ENCODE results near the gene MISFA. TPM values are rescaled to one million over a fixed set of nuclear protein-coding genes. Genes with fewer than 3 reads are reported as not detected.
A peak's percentile ranks its signal among the peaks of the same experiment; 100 is the strongest.
"Not testable (repeated sequence)": the region's sequence is repeated elsewhere in the genome, so short reads cannot be mapped to it uniquely, and the experiment has no call there.

Gene MISFA
- under 1 TPM; 0.43 to 0.96 (median 0.61) TPM for total RNA-seq

DNA sequence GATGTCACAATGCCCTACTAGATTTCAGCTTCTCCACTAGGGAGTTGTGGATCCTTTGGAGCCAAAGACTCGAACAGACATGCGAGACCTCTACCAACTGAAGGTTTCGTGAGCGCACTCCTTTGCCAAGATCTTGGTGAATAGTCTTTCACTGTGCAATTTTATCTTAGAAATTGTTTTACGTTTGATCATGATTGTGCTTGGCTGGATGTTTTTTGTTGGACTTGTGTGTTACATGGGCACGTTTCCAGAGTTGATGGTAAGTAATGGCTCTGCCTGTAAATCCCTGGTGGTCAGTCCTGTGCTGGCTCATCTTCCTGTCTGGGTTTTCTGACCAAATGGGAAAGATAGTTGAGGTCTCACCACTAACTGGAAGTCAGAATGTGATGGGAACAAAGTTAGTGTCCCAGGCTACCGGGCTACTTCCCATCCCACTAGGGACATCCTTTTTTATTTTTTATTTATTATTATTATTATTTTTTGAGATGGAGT lies at the start of gene MISFA:
MISFA (plus strand) TSS at position 51 of the 492 bp plus-strand sequence; CDS start at position 191, 140 bp downstream.
- H3K9me3 Mint-ChIP-seq = no peaks in the 10 kb centered on the region
- no peaks in the 10 kb centered on the region for H3K27me3 Mint-ChIP-seq (ENCODE audit: low read depth)
- H3K4me3 Mint-ChIP-seq = no peak within 1 kb of the TSS
- DNase-seq (no peak), ATAC-seq (no peak)
- no peaks in the 10 kb centered on the region for H3K4me1 Mint-ChIP-seq (ENCODE audit: low read depth)
- H3K36me3 Mint-ChIP-seq (ENCODE audit: insufficient read depth) = peaks cover 2% of the 10 kb centered on the region

DNA sequence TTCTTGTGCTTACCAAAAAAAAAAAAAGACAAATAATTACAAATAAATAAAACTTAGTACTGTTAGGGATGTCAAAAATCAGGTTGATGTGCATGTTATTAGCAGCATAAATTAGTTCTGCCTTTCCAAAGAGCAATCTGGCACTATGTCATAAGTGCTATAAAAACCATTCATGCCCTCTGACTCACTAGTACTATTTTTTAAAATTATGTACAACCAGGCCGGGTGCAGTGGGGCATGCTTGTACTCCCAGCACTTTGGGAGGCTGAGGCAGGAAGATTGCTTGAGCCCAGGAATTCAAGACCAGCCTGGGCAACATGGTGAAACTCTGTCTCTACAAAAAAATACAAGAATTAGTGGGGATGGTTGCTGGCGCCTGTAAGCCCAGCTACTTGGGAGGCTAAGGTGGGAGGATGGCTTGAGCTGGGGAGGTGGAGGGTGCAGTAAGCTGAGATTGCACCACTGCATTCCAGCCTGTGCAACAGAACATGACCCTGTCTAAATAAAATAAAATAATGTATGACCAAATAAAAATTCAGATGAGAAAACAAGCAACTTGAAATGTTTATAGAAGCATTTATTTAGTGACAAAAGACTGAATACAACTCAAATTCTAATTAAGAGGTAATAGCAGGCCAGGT lies 36.4 kb upstream of the MISFA start:
- Mint-ChIP-seq H3K4me1 (ENCODE audit: low read depth) (no peaks in the 10 kb centered on the region), H3K27me3 (ENCODE audit: low read depth) (no peaks in the 10 kb centered on the region), H3K36me3 (ENCODE audit: insufficient read depth) (peaks cover 10% of the 10 kb centered on the region), H3K4me3 (no peak overlapping the region), H3K9me3 (no peaks in the 10 kb centered on the region)
- DNase-seq (no peak), ATAC-seq (no peak)

DNA sequence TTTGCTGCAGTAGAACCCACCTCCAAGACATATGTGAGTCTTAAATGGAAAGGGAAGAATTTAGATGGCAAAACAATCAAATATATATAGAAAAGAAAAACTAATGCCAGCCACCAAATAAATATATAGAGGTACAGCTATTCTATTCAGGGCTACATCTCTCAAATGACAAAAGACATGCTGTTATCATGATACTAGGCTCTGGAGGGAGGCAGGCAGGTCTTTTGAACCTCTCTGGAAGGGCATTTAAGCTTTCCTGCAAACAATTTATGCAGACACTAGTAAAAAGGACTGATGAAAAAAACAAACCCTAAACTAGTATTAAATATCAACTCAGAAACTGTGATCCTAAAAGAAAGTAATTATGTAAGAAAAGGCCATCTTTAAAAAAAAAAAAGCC lies 35.4 kb upstream of the MISFA start:
- DNase-seq (no peak), ATAC-seq (no peak)
- Mint-ChIP-seq H3K4me1 (ENCODE audit: low read depth) (no peaks in the 10 kb centered on the region), H3K36me3 (ENCODE audit: insufficient read depth) (peaks cover 10% of the 10 kb centered on the region), H3K27me3 (ENCODE audit: low read depth) (no peaks in the 10 kb centered on the region), H3K9me3 (no peaks in the 10 kb centered on the region), H3K4me3 (no peak overlapping the region)

DNA sequence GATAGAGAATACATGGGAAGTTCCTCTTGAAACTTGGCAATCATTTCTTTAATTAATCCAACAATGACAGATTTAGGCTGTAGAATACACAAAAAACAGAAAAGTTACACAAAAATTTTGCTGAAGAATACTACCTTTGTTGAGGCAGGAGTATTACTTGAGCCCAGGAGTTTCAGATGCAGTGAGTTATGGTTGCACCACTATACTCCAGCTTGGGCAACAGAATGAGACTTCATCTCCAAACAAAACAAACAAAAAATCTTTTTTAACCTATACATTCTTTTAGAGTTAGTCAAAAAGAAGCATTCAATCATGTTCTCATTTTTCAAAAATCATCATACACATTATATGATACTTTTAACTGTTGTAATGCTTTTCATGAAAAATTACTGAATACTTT lies 33.2 kb upstream of the MISFA start:
- H3K4me1 Mint-ChIP-seq (ENCODE audit: low read depth) = no peaks in the 10 kb centered on the region
- no peaks in the 10 kb centered on the region for H3K27me3 Mint-ChIP-seq (ENCODE audit: low read depth)
- DNase-seq (no peak), ATAC-seq (no peak)
- no peaks in the 10 kb centered on the region for H3K9me3 Mint-ChIP-seq
- H3K4me3 Mint-ChIP-seq = no peak overlapping the region
- peaks cover 13% of the 10 kb centered on the region for H3K36me3 Mint-ChIP-seq (ENCODE audit: insufficient read depth)

DNA sequence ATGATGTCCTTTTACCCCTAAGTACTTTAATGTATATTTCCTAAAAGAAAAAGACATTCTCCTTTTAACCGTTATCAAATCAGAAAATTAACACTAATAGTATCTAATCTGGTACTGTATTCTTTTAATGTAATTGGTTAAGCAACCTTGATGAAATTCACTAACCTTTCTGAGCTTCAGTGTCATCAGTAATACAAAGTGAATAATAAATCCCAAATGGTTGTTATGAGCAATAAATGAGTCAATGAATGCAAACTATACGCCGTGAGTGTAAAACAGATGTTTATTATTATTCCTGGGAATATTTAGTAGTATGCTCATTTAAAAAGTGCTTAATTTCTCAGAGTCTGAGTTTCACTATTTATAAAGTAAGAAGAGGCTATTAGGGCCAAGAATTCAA lies 32.5 kb upstream of the MISFA start:
- DNase-seq (no peak), ATAC-seq (no peak)
- Mint-ChIP-seq H3K9me3 (no peaks in the 10 kb centered on the region), H3K27me3 (ENCODE audit: low read depth) (no peaks in the 10 kb centered on the region), H3K4me3 (no peak overlapping the region), H3K4me1 (ENCODE audit: low read depth) (no peaks in the 10 kb centered on the region), H3K36me3 (ENCODE audit: insufficient read depth) (peaks cover 16% of the 10 kb centered on the region)

DNA sequence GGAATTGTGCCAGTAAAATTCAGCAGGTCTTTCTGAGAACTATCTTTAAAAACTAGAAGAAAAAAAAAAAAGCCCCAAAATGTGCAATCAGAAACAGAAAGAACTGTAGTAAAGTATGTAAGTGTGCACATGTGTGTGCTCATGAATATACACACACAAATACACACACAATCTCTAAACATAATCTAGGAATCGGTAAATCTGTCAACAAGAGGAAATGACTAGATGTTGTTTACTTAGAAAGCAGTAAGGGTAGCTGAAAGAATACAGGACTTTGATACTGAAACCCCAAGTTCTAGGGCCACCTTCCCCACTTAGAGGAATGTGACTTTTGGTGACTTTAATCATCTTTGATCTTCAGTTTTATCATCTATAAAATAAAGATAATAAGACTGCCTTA lies 24.2 kb upstream of the MISFA start:
- no peak for DNase-seq
- no peaks in the 10 kb centered on the region for H3K27me3 Mint-ChIP-seq (ENCODE audit: low read depth)
- H3K36me3 Mint-ChIP-seq (ENCODE audit: insufficient read depth) = peaks cover 12% of the 10 kb centered on the region
- H3K9me3 Mint-ChIP-seq = no peaks in the 10 kb centered on the region
- ATAC-seq = no peak
- H3K4me1 Mint-ChIP-seq (ENCODE audit: low read depth) = peaks cover 11% of the 10 kb centered on the region
- no peak overlapping the region for H3K4me3 Mint-ChIP-seq

DNA sequence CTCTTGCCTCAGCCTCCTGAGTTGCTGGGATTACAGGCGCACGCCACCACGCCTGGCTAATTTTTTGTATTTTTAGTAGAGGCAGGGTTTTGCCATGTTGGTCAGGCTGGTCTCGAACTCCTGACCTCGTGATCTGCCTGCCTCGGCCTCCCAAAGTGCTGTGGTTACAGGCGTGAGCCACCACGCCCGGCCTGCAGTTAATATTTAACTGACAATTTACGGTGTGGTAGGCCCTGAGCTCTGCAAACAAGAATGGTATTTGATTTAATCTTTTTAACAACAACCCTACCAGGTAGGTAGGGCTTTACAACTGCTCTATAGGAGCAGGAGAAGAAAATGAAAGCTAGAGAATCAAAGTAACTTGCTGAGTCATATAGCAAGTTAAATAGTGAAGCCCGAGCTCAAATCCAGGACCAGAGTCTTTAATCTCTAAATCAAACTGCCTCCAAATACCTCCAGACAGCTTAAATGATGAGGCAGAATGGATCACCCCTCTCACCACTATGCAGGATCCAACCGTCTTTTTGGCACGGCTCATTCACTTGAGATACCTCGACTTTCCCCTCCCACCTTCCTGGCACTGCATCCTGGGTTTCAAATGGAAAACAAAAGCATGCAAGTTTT lies 20.5 kb upstream of the MISFA start:
- Mint-ChIP-seq H3K9me3 (no peaks in the 10 kb centered on the region), H3K36me3 (ENCODE audit: insufficient read depth) (peaks cover 5% of the 10 kb centered on the region), H3K4me1 (ENCODE audit: low read depth) (peaks cover 11% of the 10 kb centered on the region), H3K4me3 (peak overlapping the region; percentile 59), H3K27me3 (ENCODE audit: low read depth) (no peaks in the 10 kb centered on the region)
- ATAC-seq (peak; percentile 41 to 57), DNase-seq (no peak)

DNA sequence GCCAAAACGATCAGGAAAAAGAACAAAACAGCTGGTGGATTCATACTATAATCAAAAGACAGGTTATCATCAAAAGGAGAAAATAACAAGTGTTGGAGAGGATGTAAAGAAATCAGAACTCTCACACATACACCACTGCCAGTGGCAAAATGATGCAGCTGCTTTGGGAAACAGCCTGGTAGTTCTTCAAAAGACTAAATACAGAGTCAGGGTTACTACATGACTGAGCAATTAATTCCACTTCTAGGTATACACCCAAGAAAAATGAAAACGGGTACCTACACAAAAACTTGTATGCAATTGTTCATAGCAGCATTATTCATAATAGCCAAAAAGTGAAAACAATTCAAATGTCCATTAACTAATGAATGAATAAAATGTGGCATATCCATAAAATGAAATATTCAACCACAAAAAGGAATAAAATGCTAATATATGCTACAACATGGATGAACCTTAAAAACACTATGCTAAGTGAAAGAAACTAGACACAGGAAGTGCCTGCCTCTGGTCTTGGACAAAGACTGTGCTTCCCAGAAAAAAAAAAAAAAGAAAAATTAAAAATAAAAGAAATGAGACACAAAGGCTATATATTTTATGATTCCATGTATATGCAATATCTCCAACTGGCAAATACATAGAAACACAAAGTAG lies 19.3 kb upstream of the MISFA start:
- no peak for DNase-seq
- no peak for ATAC-seq
- Mint-ChIP-seq H3K27me3 (ENCODE audit: low read depth) (no peaks in the 10 kb centered on the region), H3K36me3 (ENCODE audit: insufficient read depth) (peaks cover 5% of the 10 kb centered on the region), H3K9me3 (no peaks in the 10 kb centered on the region), H3K4me1 (ENCODE audit: low read depth) (peaks cover 12% of the 10 kb centered on the region), H3K4me3 (no peak overlapping the region)

DNA sequence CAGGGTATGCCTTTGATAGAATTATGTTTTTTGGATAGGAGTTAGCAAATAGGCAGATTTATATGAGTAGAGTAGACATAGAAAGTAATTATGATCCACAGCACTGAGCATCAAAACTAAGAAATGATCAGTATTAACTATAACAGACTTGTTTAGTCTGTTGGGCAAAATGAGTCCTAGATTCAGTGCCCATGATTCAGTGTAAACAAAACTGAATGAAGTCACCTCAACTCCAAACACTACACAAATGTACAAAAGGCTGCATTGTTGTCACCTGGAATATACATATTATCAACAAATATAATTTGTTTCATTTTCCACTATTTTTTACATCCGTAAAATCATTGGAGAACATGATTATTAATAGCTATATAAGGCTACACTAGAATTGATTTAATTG lies 17.8 kb upstream of the MISFA start:
- Mint-ChIP-seq H3K4me1 (ENCODE audit: low read depth) (peaks cover 11% of the 10 kb centered on the region), H3K9me3 (no peaks in the 10 kb centered on the region), H3K4me3 (no peak overlapping the region), H3K36me3 (ENCODE audit: insufficient read depth) (peaks cover 2% of the 10 kb centered on the region), H3K27me3 (ENCODE audit: low read depth) (no peaks in the 10 kb centered on the region)
- no peak for ATAC-seq
- no peak for DNase-seq

DNA sequence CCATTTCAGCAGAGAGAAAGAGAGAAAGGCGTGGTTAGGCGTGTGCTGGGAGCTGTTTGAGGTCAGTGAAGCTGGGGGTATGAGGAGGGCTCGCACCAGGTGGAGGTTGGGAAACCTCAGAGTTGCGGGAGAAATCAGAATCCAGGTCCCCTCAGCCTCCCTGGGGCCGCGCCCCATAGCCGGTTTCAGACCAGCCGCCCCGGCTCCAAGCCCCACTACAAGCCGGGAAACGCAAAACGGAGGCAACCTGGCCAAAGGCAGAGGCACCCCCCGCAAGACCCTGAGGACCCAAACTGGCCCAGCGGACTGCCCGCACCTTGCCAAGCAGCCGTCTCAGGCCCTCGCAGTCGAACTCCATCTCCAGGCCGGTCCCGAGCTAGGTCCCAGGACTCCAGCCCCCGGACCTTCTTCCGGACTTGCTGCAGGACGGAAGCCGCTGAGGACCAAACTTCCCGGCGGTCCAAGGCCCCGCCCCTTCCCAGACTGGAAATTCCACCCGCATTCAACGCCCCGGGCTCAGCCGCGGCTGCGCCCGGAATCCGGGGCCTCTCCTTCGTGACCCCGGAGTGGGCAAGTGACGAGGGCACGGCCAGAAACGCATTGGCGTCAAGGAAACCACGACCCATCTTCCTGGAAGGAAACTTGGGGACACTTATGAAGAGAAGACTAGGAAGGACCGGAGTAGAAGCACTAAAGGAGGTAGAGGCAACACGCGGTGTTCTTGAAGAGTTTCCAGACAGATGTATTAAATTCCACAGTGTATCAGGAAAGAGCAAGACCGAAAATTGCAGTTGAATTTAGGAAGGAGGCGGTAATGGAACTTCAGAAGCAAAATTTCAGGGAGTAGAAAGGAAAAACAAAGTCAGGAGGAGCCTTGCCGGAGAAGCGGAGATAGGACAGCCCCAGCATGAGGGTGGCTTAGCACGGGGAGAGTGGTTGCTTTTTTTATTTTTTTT lies 11.0 kb upstream of the MISFA start, which contains the start of gene UEVLD:
UEVLD (minus strand) TSS at position 438 of the 956 bp plus-strand sequence; CDS start at position 358, 80 bp downstream.
- Mint-ChIP-seq H3K27me3 (ENCODE audit: low read depth) (no peaks in the 10 kb centered on the region), H3K9me3 (no peaks in the 10 kb centered on the region), H3K4me1 (ENCODE audit: low read depth) (peaks cover 12% of the 10 kb centered on the region), H3K4me3 (no peak within 1 kb of the TSS), H3K36me3 (ENCODE audit: insufficient read depth) (no peaks in the 10 kb centered on the region)
- peak; percentile 48 for DNase-seq
- peak; percentile 64 to 66 for ATAC-seq

DNA sequence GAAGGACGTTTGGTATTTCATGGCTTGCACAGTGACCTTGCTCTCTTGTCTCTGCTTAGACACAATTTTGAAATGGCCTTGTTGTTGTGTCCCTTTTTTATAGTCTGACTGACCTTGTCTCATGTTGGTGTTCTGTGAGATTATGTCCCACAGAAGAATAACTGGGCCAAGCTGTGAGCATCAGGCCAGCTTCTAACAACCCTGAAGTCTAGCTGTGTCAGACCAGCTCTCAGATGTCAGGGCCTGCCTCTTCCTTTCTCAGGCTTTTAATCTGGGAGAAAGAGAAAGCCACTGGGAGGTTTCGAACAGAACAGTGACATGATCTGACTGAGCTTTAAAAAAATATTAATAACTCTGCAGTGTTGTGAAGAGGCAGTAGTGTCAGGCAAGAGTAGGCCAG lies 9.0 kb upstream of the MISFA start:
- no peak for DNase-seq
- Mint-ChIP-seq H3K4me1 (ENCODE audit: low read depth) (peaks cover 10% of the 10 kb centered on the region), H3K9me3 (no peaks in the 10 kb centered on the region), H3K4me3 (peak overlapping the region; percentile 0), H3K27me3 (ENCODE audit: low read depth) (no peaks in the 10 kb centered on the region), H3K36me3 (ENCODE audit: insufficient read depth) (no peaks in the 10 kb centered on the region)
- ATAC-seq = no peak

DNA sequence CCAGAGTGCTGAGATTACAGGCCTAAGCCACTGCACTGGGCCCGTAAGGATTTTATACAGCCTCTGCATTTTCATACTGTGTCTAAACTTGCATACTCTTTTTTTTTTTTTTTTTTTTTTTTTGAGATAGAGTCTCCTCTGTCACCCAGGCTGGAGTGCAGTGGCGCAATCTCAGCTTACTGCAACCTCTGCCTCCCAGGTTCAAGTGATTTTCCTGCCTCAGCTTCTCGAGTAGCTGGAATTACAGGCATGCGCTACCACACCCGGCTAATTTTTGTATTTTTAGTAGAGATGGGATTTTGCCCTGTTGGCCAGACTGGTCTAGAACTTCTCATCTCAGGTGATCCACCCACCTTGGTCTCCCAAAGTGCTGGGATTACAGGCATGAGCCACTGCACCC lies 5.5 kb upstream of the MISFA start:
- not testable (repeated sequence) for ATAC-seq

DNA sequence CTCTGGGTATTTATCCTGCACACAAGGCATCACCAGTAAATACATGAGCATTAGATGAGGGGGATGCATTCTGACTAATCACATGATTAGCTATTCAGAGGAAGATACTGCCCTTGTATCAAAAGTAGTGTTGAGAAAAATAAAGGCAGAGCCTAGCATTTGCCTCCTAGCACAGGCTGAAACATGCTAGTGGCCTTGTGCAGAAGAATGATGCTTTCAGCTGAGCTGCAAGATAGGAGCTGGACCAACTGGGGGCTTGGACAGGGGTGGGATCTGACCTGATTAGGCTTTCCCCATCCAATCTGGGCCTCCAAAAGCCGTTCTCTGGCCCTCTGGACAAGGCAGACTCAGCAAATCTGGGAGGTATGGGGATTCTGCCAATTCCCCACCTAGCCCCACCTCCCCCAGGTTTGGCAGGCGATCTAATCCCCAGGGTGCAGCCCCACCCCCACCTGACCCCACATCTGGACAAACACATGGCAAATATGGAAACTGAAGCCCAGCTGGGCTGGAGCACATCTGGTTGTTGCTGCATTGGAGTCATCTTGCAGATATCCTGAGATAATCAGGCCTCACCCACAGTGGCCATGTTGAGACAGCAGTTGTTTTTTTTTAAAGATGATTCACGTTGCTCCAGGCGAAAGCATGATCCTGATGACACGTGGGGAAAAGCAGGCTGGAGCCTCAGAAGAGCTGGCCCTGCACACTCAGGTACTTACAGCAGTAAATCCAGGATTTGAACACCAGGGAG lies 4.4 kb upstream of the MISFA start:
- Mint-ChIP-seq H3K4me1 (ENCODE audit: low read depth) (peaks cover 10% of the 10 kb centered on the region), H3K27me3 (ENCODE audit: low read depth) (no peaks in the 10 kb centered on the region), H3K4me3 (no peak overlapping the region), H3K36me3 (ENCODE audit: insufficient read depth) (peaks cover 2% of the 10 kb centered on the region), H3K9me3 (no peaks in the 10 kb centered on the region)
- ATAC-seq = no peak
- DNase-seq = no peak

More for the DNA sequence above, 5.5 kb upstream of the MISFA start:
- peaks cover 10% of the 10 kb centered on the region for H3K4me1 Mint-ChIP-seq (ENCODE audit: low read depth)
- DNase-seq; H3K4me3 Mint-ChIP-seq; H3K36me3 Mint-ChIP-seq (ENCODE audit: insufficient read depth); H3K27me3 Mint-ChIP-seq (ENCODE audit: low read depth); H3K9me3 Mint-ChIP-seq: not testable (repeated sequence)
